ENCODE measurements around the gene MYL6.

The MYL6 gene

DNA sequence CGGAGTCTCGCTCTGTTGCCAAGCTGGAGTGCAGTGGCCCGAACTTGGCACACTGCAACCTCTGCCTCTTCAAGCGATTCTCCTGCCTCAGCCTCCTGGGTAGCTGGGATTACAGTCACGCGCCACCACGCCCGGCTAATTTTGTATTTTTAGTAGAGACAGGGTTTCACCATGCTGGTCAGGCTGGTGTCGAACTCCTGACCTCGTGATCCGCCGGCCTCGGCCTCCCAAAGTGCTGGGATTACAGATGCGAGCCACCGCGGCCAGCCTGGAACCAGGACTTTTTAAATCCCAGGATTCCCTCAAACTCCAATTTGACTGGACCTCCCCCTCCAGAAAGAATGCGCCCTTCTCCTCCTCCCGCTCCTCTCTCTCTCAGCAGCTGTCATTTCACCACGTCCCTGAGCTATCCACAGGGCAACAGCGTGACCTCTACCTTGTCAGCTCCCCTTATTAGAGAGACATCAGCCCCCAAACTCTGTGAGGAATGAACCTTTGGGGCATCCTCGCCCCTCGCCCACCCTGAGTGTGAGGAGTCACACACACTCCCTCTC lies 28.1 kb upstream of the MYL6 start:
- no peak for DNase-seq (ENCODE audit: low read depth)
- TF ChIP-seq, protein P1, sequence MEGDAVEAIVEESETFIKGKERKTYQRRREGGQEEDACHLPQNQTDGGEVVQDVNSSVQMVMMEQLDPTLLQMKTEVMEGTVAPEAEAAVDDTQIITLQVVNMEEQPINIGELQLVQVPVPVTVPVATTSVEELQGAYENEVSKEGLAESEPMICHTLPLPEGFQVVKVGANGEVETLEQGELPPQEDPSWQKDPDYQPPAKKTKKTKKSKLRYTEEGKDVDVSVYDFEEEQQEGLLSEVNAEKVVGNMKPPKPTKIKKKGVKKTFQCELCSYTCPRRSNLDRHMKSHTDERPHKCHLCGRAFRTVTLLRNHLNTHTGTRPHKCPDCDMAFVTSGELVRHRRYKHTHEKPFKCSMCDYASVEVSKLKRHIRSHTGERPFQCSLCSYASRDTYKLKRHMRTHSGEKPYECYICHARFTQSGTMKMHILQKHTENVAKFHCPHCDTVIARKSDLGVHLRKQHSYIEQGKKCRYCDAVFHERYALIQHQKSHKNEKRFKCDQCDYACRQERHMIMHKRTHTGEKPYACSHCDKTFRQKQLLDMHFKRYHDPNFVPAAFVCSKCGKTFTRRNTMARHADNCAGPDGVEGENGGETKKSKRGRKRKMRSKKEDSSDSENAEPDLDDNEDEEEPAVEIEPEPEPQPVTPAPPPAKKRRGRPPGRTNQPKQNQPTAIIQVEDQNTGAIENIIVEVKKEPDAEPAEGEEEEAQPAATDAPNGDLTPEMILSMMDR (IDR thresholded peaks at IDR 0.05; ENCODE audit: insufficient read depth, low read depth, low read length, missing control alignments), result no peak
- peak overlapping the region; percentile 93 for H3K4me3 ChIP-seq (ENCODE audit: low read length)

DNA sequence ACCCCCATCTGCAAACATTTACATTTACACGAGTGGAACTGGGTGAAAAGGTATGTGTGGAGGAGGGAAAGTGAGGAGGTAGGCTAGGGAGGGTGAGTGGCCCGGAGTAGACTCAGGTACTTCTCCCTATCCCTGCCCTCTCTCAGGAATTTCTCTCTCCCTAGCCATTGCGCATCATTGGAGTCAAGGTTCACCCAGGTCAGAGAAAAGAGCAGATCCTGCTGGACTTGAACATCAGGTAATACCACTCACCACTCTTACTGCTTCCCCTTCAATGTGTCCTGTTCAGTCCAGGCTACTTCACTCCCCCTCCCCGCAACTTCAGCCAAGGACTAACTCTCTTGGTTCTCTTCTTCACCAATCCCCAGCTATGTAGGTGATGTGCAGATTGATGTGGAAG lies 27.3 kb upstream of the MYL6 start:
- no peak overlapping the region for H3K4me3 ChIP-seq (ENCODE audit: low read length)
- no peak for DNase-seq (ENCODE audit: low read depth)
- TF ChIP-seq, protein P1 (IDR thresholded peaks at IDR 0.05; ENCODE audit: insufficient read depth, low read depth, low read length, missing control alignments), result no peak

DNA sequence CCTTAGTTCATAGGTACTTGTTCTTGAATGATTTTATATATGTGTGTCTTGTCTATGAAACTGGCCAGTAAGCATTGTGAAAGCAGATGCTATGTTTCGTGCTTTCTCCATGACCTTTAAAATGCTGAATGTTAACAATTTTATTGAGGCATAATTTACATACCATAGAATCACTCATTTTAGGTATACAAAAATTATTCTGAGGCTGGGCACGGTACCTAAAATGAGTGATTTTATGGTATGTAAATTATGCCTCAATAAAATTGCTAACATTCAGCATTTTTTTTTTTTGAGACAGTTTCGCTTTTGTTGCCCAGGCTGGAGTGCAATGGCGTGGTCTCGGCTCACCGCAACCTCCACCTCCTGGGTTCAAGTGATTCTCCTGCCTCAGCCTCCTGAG lies 23.3 kb upstream of the MYL6 start:
- TF ChIP-seq, protein P1 (IDR thresholded peaks at IDR 0.05; ENCODE audit: insufficient read depth, low read depth, low read length, missing control alignments), result no peak
- H3K4me3 ChIP-seq (ENCODE audit: low read length), result no peak overlapping the region
- DNase-seq (ENCODE audit: low read depth), result no peak

DNA sequence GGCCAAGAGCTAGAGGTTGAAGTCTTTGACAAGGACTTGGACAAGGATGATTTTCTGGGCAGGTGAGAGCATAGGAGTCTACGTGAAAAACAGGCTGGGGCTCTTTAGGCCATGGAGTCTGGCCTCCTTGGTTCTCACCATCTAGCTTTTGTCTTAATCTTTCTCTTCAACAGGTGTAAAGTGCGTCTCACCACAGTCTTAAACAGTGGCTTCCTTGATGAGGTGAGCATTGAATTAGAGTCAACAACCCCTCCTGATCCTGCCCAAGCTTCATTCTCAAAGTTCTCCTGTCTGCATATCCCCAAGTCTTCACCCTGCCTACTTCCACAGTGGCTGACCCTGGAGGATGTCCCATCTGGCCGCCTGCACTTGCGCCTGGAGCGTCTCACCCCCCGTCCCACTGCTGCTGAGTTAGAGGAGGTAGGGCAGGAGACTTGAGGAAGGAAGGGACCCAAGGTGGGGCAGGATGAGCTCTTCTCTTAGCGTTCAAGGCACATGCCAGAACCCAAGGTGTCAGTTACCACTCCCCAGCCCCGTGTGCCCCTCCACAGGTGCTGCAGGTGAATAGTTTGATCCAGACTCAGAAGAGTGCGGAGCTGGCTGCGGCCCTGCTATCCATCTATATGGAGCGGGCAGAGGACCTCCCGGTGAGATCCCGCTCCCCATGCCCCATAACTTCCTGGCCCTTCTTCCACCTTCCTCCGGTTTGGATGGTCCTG lies 20.1 kb upstream of the MYL6 start:
- DNase-seq (ENCODE audit: low read depth), result no peak
- TF ChIP-seq, protein P1 (IDR thresholded peaks at IDR 0.05; ENCODE audit: insufficient read depth, low read depth, low read length, missing control alignments), result no peak
- H3K4me3 ChIP-seq (ENCODE audit: low read length), result no peak overlapping the region

DNA sequence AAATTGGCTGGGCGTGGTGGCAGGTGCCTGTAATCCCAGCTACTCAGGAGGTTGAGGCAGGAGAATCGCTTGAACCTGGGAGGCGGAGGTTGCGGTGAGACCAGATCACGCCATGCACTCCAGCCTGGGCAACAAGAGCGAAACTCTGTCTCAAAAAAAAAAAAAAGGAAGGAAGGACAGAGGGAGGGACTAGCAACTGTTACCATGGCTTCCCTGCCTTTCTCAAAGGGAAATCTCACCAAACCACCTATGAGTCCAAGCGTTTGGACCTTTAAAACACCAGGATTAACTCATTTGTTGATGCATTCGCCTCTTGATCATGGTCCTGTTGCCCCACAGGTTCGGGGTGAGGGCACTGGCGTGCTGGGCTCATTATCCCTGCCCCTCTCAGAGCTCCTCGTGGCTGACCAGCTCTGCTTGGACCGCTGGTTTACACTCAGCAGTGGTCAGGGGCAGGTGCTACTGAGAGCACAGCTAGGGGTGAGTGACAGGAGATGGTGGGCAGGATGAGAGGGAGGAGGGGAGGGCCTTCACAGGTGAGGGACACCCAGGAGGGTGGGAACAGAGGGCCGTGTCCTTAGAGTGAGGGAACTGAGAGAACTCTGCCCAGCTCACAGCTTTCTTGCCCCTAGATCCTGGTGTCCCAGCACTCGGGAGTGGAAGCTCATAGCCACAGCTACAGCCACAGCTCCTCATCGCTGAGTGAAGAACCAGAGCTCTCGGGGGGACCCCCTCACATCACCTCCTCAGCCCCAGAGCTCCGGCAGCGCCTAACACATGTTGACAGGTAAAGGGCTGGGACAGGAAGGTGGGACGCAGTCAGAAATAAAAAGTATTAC lies 16.0 kb upstream of the MYL6 start:
- H3K4me3 ChIP-seq (ENCODE audit: low read length), result no peak overlapping the region
- TF ChIP-seq, protein P1 (IDR thresholded peaks at IDR 0.05; ENCODE audit: insufficient read depth, low read depth, low read length, missing control alignments), result no peak
- DNase-seq (ENCODE audit: low read depth), result no peak

DNA sequence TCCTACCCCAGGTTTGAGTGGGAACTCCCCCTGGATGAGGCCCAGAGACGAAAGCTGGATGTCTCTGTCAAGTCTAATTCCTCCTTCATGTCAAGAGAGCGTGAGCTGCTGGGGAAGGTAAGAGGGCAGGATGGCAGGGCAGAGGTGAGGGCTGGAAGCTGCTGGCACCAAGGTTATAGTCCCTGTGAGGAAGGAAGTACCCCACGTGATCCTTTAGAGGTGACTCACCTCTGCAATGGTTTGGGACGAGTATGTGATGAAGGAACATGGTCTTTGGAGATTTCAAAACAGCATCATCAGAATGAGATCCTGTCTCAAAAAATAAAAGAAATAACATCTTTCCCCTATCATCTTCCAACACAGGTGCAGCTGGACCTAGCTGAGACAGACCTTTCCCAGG lies 14.9 kb upstream of the MYL6 start:
- no peak for DNase-seq (ENCODE audit: low read depth)
- TF ChIP-seq, protein P1 (IDR thresholded peaks at IDR 0.05; ENCODE audit: insufficient read depth, low read depth, low read length, missing control alignments), result no peak
- no peak overlapping the region for H3K4me3 ChIP-seq (ENCODE audit: low read length)
